Measurements from ENCODE around the gene FKBP8.
A peak's percentile ranks its signal among the peaks of the same experiment; 100 is the strongest.
"Not testable (repeated sequence)": the region's sequence is repeated elsewhere in the genome, so short reads cannot be mapped to it uniquely, and the experiment has no call there.

FKBP8 gene

DNA sequence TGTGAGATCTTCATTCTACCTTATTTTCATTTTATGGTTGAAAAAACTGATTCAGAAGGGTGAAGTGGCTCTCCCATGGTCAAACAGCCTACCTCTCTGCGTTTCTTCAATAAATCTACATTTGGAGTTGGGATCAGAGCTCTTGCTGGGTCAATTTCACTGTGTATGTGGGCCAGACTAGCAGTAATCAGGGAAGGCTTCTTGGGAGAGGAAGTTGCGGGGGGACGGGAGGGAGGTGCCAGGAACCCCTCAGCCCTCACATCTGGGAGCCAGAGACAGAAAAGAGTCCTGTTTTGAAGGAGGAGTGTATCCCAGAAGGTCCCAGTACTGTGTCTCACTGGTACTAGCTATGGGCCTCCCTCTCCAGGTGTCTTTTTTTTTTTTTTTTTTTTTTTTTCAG, 15.2 kb upstream of the FKBP8 start:
- DNase-seq (ENCODE audit: low spot score) = no peak

DNA sequence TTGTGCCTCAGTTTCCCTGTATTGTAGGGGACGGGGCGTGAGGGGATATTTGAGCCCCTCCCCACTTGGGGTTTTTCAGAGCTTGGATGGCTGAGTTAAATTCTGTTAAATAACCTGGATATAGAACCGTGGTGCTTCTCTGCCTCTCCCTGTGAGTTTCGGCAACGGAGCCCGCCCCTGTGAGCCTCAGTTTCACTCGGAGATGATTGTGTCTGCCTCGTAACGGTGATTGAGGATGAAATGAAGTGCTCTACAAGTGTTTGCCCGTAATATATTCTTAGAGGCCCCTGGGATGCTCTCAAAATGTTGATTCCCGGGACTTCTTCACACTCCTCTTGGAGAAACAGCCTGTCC, 14.8 kb upstream of the FKBP8 start:
- DNase-seq (ENCODE audit: low spot score) = no peak

DNA sequence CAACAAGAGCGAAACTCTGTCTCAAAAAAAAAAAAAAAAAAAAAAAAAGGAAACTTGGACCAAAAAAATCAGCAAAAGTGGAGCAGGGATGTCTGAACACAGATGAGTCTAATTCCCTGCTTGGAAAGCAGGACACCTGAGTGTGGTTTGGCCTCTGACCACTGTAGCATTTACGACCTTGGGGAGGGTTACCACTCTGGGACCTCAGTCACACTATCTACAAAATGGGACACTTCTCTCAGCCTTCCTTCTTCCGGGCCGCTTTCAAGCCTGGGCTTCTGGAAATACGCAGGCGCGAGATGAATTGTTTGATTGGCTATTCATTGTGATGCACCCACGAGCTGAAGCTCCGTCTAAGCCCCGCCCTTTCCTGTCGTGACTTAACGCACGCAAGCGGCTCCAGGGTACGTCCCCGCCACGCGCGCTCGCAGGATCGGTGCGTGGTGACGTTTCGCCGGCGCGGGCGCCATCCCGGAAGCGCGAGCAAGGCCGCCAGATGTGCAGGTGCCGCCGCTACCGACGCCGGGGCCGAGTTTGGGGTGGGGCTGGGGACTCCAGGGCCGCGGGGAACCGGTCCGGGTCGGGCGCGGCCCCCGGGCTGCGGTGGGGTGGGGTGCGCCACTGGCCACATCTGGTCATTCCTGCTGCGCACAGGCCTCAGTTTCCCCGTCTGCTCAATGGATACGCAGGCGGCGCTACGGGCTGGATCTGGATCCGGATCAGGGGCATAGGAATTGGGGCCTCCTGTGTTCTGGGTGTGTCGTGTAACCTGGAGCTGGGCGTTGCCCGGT, 14.2 kb upstream of the FKBP8 start, which contains the start of gene KXD1:
Gene KXD1 (plus strand): TSS at position 460 of the 791 bp plus-strand sequence. CDS start 4,187 bp downstream, outside the sequence.
- peak; percentile 99 for DNase-seq (ENCODE audit: low spot score)

DNA sequence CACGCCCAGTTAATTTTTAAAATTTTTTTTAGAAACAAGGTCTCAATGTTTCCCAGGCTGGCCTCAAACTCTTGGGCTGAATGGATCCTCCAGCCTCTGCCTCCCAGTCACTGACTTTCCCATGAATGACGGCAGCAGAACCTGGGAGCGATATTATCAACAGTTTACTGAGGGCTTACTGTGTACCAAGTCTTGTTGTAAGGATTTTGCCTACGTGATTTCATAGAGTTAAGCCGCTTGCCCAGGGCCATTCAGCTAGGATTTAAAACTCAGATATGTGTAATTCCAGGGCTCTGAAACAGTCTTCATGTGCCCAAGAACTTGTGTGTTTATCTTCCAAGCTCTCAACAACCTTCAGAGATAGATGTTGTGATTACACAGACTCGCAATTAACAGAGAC, 8.3 kb upstream of the FKBP8 start:
- no peak for DNase-seq (ENCODE audit: low spot score)

DNA sequence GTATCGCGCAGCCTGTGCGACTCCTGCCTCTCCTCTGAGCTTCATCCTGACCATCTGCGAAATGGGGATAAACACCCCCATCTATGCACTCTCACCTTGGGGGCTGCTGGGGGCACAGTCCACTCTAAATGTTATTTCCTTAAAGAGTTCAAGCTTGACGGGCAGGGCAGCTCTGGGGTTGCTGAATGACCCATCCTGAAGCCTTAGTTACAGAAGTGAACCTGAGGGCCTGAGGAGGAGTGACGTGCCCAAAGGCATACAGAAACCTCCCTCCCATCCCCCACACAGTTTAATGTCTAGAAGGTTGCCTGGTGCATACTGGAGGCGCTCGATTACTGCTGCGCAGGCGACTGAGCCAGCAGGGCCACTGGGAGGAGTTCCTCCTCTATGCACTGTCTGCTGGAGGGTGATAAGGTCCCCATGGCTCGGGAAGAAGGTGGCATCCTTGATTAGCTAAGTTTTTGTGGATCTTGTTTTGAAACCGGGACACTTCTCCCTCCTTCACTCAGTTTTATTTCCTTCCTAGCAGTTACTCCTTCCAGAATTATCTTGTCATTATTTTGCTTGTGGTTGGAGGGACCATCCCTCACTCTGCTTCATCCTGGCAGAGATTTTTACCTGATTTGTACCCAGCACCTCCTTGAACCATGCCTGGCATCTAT, 572 bp upstream of the FKBP8 start:
- DNase-seq (ENCODE audit: low spot score) = peak; percentile 87

DNA sequence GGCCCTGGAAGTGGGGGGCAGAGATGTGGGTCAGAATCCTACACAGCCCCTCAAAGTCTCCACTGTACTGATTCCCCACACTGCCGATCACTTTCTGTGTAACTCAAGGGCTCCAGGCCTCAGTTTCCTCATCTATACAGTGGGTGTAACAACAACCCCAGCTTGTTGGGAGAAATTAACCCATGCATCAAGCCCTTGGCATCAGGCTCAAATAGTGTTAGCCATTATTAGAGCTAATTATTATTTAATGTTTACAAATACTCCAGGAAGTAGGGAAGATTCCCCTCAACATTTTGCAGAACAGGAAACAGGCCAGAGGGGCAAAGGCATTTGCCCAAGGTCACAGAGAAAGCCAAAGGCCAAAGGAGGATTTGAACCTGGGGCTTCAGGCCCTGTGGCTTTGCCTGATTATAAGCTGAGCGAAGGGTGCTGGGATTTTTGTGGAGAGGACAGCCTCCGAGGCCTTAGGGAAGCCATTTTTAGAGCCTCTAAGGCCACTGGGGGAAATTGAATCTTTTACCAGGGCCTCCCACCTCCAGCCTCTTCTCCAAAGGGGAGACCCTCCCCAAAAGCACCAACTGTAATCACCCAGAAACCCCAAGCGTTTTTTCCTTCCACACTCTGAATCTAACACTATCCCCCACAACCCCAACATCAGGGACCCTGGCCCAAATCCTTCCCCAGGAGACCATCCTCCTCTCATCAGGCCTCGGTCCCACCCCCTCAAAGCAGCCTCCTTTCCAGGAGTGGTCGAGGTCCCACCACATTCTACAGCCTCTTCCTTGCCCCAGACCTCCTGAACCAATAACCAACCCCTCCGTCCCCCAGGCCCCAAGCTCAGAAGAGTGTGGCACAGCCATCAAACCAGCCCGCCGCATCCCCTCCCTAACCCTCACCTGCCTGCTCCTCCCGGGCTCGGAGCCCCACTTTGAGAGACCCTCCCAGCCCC, 1.1 kb downstream of the FKBP8 start:
- no peak for DNase-seq (ENCODE audit: low spot score)

DNA sequence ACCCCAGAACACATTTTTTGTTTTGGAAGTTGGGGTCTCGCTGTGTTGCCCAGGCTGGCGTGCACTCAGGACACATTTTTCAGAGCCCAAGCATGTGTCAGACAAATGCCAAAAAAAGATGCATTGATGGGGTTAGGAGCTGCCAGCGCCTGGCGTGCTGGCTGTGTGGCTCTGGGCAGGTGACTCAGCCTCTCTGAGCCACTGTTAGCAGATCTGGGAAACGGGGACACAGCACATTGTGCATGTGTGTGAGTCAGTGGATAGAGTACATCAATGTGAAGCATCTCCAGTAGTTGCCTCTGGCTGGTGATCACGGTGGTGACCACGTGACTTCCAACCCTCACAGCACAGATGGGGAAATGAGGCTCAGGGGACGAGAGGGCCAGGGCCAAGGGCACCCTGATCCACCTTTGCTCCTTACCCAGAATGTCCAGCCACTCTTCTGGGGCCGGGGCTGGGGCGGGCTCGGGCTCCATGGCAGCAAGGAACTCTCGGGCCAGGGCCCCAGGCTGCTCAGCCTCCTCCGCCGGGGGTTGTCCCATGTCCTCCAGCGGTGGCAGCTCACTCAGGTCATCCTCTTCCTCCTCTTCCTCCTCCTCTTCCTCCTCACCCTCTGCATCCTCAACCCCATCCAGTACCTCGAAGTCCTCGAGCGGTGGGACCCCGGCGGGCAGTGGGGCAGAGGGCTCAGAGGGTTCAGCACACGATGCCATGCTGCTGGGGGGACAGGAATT, 1.9 kb downstream of the FKBP8 start:
- DNase-seq (ENCODE audit: low spot score) = no peak

DNA sequence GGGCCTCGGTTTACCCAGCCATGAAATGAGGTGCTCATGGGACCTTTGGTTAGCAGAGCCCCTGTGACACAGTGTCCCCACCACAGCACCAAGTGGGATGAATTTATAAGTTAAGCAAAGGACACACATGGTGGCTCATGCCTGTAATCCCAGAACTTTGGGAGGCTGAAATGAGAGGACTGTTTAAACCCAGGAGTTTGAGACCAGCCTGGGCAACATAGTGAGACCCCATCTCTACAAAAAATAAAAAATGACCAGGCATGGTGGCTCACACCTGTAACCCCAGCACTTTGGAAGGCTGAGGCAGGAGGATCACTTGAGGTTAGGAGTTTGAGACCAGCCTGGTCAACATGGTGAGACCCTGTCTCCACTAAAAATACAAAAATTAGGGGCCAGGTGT, 3.2 kb downstream of the FKBP8 start:
- not testable (repeated sequence) for DNase-seq (ENCODE audit: low spot score)

DNA sequence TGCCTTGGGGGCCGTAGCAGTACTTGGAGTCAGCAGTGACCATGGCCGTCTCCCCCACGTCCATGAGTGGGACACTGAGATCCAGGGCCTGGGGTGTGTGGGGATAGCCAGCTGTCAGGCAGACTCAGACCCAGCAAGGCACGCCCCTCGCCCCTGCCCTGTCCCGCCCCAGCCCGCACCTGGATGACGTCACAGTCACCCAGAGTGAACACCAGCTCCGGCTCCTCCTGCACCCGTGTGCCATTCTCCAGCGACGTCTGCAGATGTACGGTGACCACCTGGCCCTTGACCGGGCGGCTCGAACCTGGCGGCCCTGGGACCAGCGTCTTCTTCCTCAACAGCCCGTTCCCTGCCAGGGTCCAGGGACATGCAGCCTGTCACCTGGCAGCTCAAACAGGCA, 4.0 kb downstream of the FKBP8 start:
- DNase-seq (ENCODE audit: low spot score) = no peak

DNA sequence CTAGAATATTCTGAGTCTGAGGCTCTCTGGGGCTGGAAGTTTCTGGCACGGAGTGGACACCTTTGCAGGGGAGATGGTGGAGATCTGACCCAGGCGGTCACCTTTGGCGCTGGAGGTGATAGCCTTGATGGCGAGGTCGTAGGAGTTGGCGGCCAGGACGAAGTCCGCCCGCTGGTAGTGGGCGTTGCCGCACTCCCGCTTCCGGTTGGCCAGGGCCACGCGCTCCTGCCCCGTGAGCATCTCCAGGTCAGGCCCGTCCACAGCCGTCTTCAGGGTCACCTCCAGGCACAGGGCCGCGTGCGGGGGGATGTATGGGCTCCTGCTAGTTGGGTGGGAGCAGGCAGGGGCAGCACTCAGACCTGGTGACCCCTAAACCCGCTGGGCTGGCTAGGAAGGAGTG, 5.3 kb downstream of the FKBP8 start:
- DNase-seq (ENCODE audit: low spot score) = no peak

DNA sequence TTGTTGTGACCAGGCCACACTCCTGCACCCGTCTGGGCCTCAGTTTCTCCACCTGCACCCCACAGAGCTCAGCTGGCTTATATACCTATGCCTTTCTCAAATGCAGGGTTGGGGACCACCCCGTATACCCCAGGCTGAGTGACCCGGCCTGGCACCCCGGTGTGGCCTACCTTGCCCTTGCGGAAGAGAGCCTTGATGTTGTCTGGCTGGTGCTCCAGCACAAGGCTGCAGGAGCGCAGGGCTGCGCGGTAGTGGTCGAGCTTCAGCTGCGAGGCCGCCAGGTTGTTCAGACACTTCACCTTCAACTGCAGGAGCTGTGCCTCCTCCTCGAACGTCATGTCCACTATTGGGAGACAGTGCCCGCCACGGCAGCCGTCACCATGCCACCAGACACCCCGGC, 5.9 kb downstream of the FKBP8 start:
- no peak for DNase-seq (ENCODE audit: low spot score)

DNA sequence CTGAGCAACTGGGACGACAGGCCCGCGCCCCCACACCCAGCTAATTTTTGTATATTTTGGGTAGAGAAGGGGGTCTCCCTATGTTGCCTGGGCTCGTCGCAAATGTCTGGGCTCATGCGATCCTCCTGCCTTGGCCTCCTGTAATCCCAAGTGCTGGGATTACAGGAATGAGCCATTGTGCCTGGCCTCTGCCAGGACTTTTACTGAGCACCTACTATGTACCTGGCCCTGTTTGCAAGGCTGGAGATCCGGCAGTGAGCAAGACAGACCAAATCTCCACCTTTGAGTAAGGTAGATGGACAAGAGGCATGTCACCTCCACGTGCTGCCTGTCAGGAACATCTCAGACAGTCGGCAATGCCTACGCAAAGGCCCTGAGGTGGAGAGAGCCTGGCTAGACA, 6.9 kb downstream of the FKBP8 start:
- DNase-seq (ENCODE audit: low spot score) = no peak

DNA sequence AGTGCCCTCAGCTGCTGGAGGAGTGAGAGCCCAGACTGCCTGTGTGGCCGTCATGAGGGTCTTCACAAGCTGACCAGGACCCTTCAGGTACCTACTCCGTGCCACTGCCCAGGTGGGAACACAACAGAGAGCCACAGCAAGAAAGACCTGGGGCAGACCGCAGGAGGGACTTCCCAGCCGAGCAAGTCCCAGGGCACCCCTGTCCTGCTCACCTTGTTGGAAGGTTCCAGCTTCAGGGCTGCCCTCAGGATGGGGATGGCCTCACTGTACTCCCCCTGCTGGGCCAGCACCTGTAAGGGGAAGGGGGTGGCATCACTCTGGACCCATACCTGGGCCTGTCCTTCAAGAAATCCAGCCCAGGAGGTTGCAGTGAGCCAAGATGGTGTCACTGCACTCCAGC, 10.3 kb downstream of the FKBP8 start:
- DNase-seq (ENCODE audit: low spot score) = no peak

DNA sequence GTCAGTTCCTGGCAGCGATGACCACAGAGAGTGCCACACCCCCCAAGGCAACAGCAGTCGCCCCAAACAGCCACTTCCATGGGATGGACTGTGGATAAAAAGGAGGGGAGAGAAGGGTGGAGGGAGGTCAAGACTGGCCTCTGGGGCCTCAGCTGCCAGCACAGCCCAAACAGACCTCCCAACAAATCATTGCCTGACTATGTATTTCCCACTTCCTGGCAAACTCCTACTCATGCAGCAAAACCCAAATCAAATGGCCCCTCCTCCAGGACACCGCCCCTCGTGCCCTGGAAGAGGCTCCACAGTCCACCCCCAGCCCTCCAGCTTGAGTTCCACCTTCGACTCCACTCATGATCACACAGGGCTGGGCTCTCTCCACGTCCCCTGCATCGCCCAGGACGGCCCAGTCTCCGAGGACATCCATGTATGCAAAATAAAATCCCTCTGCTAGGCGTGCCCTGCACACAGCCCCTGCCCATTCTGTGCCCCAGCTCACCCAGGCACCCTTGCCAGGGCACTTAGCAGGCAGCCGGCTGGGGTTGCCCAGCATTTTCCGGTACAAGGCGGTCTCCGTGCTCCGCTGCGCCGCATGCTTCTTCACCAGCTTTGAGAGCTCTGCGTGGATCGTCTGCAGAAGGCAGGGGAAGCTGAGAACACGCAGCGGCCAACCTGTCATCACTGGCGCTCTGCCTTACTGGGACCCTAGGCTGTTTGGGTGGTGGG, 11.0 kb downstream of the FKBP8 start:
- DNase-seq (ENCODE audit: low spot score) = no peak

DNA sequence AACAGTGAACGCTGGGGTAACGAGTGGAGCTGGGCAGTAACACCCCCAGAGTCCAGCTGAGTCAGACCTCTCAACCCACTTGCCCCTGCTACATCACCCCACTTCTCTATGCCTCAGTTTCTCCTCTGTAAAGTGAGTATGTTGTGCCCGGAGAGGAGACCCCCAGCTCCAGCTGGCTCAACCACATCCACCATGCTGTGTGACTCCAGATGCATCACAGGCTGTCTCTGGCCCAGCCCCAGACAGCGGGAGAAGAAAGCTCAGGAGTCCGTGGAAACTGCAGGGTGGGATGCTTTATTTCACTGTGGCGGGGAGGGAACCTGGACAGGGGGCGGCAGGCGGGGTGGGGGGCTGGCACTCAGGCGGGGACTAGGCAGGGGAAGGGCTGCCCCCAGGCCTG, 11.9 kb downstream of the FKBP8 start:
- no peak for DNase-seq (ENCODE audit: low spot score)

DNA sequence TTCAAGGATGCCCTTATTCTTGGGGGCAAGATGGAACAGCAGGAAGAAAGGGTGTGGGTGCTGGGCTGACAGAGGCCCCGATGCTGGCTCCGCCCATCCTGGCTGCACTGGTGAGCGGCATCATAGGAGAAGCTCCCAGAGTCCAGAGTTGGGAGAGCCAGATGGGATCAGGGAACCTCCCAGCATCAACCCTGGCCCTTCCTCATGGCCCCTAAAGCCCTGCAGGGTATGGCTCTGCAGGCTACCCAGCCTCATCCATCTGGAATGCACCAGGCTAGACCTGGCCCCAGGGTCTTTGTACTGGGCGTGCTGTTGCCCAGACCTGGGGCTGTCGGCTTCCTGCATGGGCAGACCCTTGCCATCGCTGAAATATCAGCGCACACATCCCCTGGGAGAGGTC, 13.6 kb downstream of the FKBP8 start:
- DNase-seq (ENCODE audit: low spot score) = no peak

DNA sequence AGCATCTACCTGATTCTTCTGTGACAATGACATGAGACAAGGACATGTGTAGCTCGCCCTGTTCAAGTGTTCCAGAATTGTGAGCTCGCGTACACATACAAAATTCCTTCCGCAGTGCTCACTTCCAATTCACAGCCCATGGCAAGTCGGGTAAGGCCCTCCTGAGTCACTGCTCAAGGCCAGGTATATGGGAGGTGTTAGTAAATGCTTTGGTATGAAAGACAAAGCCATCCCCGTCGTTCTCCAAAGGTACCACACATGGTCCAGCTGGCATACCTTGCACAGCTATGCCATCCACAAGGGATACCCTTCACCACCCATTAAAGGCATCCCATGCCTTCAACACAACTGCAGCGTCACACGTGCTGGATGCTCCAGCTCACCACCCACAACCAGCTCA, 17.1 kb downstream of the FKBP8 start:
- no peak for DNase-seq (ENCODE audit: low spot score)

DNA sequence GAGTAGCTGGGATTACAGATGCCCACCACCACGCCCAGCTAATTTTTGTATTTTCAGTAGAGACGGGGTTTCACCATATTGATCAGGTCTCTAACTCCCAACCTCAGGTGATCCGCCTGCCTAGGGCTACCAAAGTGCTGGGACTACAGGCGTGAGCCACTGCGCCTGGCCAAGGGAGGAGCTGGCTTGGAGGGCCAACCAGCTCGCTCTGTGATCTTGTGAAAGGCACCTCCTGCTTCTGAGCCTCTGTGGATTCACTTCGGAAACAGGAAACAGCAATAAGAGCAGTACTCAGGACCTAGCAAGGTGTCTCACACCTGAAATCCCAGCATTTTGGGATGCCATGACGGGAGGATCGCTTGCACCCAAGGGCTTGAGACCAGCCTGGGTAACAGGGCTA, 19.5 kb downstream of the FKBP8 start:
- DNase-seq (ENCODE audit: low spot score) = no peak

DNA sequence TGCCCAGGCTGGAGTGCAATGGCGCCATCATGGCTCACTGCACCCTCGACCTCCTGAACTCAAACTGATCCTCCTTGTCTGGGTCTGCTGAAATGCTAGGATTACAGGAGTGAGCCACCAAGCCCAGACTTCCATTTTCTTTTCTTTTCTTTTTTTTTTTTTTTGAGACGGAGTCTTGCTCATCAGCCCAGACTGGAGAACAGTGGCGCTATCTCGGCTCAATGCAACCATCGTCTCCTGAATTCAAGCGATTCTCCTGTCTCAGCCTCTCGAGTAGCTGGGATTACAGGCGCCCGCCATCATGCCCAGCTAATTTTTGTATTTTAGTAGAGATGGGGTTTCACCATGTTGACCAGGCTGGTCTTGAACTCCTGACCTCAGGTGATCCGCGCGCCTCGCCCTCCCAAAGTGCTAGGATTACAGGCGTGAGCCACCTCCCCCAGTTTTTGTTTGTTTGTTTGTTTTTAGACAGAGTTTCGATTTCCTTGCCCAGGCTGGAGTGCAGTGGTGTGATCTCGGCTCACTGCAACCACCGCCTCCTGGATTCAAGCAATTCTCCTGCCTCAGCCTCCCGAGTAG, 20.4 kb downstream of the FKBP8 start:
- not testable (repeated sequence) for DNase-seq (ENCODE audit: low spot score)

DNA sequence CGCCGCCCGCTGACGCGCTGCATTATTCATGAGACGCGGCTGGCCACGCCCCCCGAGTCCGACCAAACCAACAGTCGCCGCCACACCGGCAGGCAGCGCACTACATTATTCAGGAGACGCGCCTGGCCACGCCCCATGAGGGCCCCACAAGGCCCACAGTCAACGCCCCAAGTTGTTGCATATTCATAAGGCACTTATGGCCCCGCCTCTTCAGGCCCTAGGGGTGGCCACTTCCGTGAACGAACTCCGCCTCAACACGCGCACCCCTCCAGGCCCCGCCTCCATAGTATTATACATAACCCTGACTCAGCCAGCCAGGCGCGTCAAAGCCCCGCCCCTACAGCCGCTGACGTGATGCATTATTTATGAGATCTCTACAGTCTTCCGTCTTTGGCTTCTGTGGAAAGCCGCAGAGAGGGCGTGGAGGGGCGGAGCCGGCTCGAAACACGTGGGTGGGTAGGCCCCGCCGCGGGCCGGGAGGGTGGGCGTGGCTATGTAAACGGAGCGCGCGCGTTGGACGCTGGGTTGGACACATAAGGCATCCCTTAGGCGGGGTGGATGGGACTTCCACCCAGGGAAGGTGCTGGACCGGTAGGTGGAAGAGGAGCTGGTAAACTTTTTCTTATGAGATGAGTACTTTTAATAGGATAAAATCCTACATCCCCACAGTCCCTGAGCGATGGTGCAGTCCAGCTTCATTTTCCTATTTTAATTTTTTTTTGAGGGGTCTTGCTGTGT, 21.1 kb downstream of the FKBP8 start:
- peak; percentile 100 for DNase-seq (ENCODE audit: low spot score)
